ENCODE measurements around the gene CHST3.

DNA sequence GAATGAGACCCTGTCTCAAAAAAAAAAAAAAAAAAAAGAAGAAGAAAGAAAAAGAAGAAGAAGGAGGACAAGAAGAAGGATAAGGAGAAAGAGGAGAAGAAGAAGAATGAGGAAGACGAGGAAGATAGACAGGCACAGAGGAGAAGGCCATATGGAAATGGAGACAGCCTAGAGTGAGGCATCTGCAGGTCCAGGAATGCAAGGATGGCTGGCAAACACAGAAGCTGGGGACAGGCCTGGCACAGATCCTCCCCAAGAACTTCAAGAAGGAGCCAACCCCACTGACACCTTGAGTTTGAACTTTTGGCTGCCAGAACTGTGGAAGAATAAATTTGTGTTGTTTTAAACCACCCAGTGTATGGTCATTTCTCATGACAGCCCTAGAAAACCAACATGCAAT lies 85.3 kb downstream of the CHST3 start:
- TF ChIP-seq, protein P1, sequence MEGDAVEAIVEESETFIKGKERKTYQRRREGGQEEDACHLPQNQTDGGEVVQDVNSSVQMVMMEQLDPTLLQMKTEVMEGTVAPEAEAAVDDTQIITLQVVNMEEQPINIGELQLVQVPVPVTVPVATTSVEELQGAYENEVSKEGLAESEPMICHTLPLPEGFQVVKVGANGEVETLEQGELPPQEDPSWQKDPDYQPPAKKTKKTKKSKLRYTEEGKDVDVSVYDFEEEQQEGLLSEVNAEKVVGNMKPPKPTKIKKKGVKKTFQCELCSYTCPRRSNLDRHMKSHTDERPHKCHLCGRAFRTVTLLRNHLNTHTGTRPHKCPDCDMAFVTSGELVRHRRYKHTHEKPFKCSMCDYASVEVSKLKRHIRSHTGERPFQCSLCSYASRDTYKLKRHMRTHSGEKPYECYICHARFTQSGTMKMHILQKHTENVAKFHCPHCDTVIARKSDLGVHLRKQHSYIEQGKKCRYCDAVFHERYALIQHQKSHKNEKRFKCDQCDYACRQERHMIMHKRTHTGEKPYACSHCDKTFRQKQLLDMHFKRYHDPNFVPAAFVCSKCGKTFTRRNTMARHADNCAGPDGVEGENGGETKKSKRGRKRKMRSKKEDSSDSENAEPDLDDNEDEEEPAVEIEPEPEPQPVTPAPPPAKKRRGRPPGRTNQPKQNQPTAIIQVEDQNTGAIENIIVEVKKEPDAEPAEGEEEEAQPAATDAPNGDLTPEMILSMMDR (IDR thresholded peaks at IDR 0.05 in 8 of 11, conservative IDR thresholded peaks at IDR 0.05 in 3 of 11) = no peak
- TF ChIP-seq POLR2AphosphoS5 (IDR thresholded peaks at IDR 0.05) (no peak), POLR2A (IDR thresholded peaks at IDR 0.05) (no peak)

Measured in spleen (tissue), 7 donors.